IPS-20b (cell line): Measurements from ENCODE around the gene SYTL4.

Experiments used
- H3K27ac ChIP-seq: one replicate; pipeline ENCODE4 v1.5.1; 2013; ENCODE audit warnings: low read length
- H3K27me3 ChIP-seq: 2 replicates; pipeline ENCODE4 v1.6.1; 2013; ENCODE audit warnings: mild to moderate bottlenecking, low read length, inconsistent platforms; ENCODE audit not compliant: insufficient read depth
- H3K36me3 ChIP-seq: 2 replicates; pipeline ENCODE4 v1.6.1; 2013; ENCODE audit warnings: low read depth, mild to moderate bottlenecking, inconsistent platforms, low read length, moderate library complexity; ENCODE audit not compliant: insufficient read depth
- H3K4me1 ChIP-seq: 2 replicates; pipeline ENCODE4 v1.6.1; 2013; ENCODE audit warnings: mild to moderate bottlenecking, control low read depth, inconsistent platforms, low read length, moderate library complexity; ENCODE audit not compliant: insufficient read depth
- H3K4me3 ChIP-seq: 2 replicates; pipeline ENCODE4 v1.5.1; 2013; ENCODE audit warnings: mild to moderate bottlenecking, low read length, inconsistent platforms
- H3K9ac ChIP-seq: 2 replicates; pipeline ENCODE4 v1.6.1; 2013; ENCODE audit warnings: low read depth, mild to moderate bottlenecking, inconsistent platforms, low read length, moderate library complexity
- H3K9me3 ChIP-seq: 2 replicates; pipeline ENCODE4 v1.6.1; 2013; ENCODE audit warnings: mild to moderate bottlenecking, low read depth, low read length, inconsistent platforms; ENCODE audit not compliant: insufficient read depth

The SYTL4 gene

DNA sequence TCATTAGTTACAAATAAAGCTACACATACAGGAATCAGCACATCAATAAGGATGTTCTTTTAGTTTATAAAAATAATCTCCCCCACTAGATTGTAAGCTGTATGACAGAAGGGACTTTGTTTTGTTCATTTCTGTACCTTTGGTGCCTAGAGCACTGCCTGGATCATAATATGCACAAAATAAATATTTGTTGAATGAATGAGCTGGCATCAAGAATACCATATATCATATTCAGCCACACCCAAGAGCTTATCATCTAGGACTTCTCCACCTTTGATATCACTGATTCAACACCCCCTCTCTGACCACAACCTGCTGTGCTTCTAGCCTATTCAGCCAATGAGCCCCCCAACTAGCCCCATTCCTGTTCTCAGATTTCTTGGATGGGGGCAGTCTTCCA is 10.6 kb downstream of the SYTL4 start:
- H3K9ac ChIP-seq: no peak overlapping the region
- H3K27ac ChIP-seq: no peak overlapping the region
- no peaks in the 10 kb centered on the region for H3K9me3 ChIP-seq

DNA sequence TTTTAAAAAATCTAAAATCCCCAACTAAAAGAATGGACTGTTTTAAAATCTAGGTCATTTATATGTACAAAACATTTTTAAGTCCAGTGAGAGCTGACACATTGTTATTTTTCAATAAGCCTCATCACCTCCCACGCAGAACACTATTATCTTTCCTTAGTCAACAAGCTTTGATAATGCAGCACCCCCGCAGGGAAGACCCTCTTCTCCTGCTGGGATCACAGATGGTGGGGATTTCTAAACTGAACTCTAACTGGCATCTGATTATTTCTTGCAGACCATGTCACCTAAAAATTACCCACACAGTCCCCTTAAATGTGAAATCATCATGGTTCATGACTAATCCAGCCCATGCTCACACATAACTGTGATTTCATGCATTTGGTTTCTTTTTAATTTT is 11.6 kb downstream of the SYTL4 start:
- Histone ChIP-seq H3K27ac (no peak overlapping the region), H3K9me3 (no peaks in the 10 kb centered on the region), H3K9ac (no peak overlapping the region), H3K27me3 (no peaks in the 10 kb centered on the region), H3K4me1 (no peaks in the 10 kb centered on the region; the same call in 1 of the 2 replicates), H3K36me3 (no peaks in the 10 kb centered on the region), H3K4me3 (no peak overlapping the region)

More for the DNA sequence above, 10.6 kb downstream of the SYTL4 start:
- Histone ChIP-seq H3K27me3 (no peaks in the 10 kb centered on the region), H3K36me3 (no peaks in the 10 kb centered on the region), H3K4me1 (no peaks in the 10 kb centered on the region; the same call in 1 of the 2 replicates), H3K4me3 (no peak overlapping the region)

DNA sequence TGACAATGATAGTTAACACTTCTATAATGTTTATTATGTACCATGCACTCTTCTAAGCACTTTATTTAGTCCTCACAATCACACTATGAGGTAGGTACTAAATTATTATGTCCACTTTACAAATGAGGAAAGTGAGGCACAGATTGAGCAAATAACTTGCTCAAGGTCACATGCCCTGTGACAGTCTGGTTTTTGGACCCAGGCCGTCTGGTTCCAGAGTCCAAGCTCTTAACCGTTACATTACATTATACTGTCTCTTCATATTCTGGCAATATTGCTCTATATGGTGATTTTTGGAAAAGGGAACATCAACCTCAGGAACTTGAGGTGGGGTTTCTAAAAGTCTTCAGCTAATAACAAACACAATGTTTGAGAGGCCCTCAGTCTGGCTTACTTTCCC is 12.8 kb downstream of the SYTL4 start:
- Histone ChIP-seq H3K36me3 (no peaks in the 10 kb centered on the region), H3K9me3 (no peaks in the 10 kb centered on the region)

GRCh38 chrX:100717363-100717762 is 14.6 kb downstream of the SYTL4 start:
- Histone ChIP-seq H3K36me3 (no peaks in the 10 kb centered on the region), H3K4me3 (no peak overlapping the region), H3K9me3 (no peaks in the 10 kb centered on the region), H3K27me3 (no peaks in the 10 kb centered on the region), H3K4me1 (no peaks in the 10 kb centered on the region; the same call in 1 of the 2 replicates), H3K9ac (no peak overlapping the region), H3K27ac (no peak overlapping the region)

More for the DNA sequence above, 12.8 kb downstream of the SYTL4 start:
- no peaks in the 10 kb centered on the region for H3K27me3 ChIP-seq
- no peak overlapping the region for H3K4me3 ChIP-seq
- no peaks in the 10 kb centered on the region; the same call in 1 of the 2 replicates for H3K4me1 ChIP-seq
- H3K9ac ChIP-seq: no peak overlapping the region
- no peak overlapping the region for H3K27ac ChIP-seq

DNA sequence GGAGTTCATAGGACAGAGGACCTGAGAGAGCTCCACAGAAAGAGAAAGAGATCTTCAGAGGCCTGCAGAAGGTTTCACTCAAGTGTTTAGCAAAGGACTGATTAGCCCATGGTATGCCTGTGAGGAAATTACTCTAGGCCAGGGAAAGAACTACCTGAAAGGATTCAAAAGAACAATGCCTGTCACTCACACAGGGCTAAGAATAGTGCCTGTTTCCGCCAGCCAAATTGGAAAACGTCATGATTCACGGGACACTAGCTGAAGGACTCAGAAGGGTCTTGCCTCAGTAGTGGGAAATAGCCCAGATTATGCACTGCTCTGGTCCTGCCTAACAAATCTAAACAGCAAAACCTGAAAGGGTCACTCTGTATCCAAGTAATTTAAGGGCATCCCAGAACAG is 21.1 kb downstream of the SYTL4 start:
- no peaks in the 10 kb centered on the region for H3K4me1 ChIP-seq
- no peaks in the 10 kb centered on the region for H3K27me3 ChIP-seq
- H3K36me3 ChIP-seq: no peaks in the 10 kb centered on the region
- H3K9ac ChIP-seq: no peak overlapping the region
- H3K27ac ChIP-seq: no peak overlapping the region
- H3K9me3 ChIP-seq: no peaks in the 10 kb centered on the region
- no peak overlapping the region for H3K4me3 ChIP-seq

DNA sequence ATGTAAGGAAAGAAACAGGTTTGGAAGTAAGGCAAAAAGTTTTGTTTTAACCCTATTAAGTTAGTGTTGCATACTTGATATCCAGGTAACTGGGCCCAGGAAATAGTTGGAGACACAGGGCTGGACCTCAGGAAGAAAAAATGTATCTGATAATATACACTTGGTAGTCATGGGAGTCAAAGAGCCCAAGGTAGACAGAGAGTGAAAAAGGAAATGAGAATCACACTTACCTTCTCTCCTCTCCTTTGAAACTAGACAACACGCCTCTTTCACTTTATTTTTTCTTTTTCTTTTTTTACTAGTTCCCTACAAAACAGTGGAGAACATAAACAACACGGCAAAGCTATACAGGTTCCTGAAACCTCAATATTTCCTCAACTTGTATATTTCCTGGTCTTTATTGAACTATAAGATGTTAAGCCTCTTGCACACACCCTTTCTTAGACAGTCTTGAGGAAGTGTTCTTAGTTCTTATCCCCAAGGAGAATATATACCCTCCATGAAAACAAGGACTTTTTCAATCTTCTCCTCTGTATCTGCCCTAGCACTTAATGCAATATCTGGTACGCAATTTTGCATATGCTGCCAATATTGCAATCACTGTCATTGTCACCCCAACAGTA is 27.2 kb downstream of the SYTL4 start:
- Histone ChIP-seq H3K36me3 (no peaks in the 10 kb centered on the region), H3K4me3 (no peak overlapping the region), H3K27ac (no peak overlapping the region), H3K27me3 (no peaks in the 10 kb centered on the region), H3K4me1 (no peaks in the 10 kb centered on the region), H3K9ac (no peak overlapping the region), H3K9me3 (no peaks in the 10 kb centered on the region)

DNA sequence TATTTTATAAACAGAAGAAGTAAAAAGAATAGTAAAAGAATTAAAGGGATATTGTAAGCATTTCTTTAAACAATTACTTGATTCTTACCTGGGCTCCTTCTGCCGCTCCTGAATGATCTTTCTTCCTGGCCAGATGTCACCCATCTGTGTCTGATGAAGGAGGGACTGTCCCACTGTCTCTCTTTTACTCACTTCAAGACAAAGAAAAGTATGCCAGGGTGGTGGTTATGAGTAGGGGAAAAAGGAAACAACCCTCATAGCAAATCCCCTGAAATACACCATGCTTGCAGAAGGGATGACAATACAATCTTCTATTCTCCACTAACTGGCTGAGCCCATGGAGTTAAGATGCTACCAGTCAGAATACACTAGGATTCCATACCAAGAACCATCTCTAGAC is 31.1 kb downstream of the SYTL4 start:
- no peaks in the 10 kb centered on the region for H3K36me3 ChIP-seq
- H3K4me1 ChIP-seq: no peaks in the 10 kb centered on the region
- H3K27ac ChIP-seq: no peak overlapping the region
- no peaks in the 10 kb centered on the region for H3K9me3 ChIP-seq
- H3K9ac ChIP-seq: no peak overlapping the region
- no peak overlapping the region for H3K4me3 ChIP-seq
- no peaks in the 10 kb centered on the region for H3K27me3 ChIP-seq

- Histone ChIP-seq H3K4me3 (no peak overlapping the region), H3K27me3 (no peaks in the 10 kb centered on the region), H3K36me3 (no peaks in the 10 kb centered on the region), H3K27ac (no peak overlapping the region), H3K9ac (no peak overlapping the region), H3K9me3 (no peaks in the 10 kb centered on the region), H3K4me1 (no peaks in the 10 kb centered on the region)
Observed at GRCh38 chrX:100698551-100698950, 33.4 kb downstream of the SYTL4 start.

GRCh38 chrX:100696699-100697351 is 35.1 kb downstream of the SYTL4 start:
- H3K27ac ChIP-seq: no peak overlapping the region
- H3K9me3 ChIP-seq: no peaks in the 10 kb centered on the region
- H3K4me3 ChIP-seq: no peak overlapping the region
- no peaks in the 10 kb centered on the region for H3K36me3 ChIP-seq
- no peak overlapping the region for H3K9ac ChIP-seq
- H3K4me1 ChIP-seq: no peaks in the 10 kb centered on the region
- H3K27me3 ChIP-seq: no peaks in the 10 kb centered on the region

GRCh38 chrX:100695991-100696390 is 35.9 kb downstream of the SYTL4 start:
- no peak overlapping the region for H3K4me3 ChIP-seq
- H3K9me3 ChIP-seq: no peaks in the 10 kb centered on the region
- H3K27ac ChIP-seq: no peak overlapping the region
- H3K36me3 ChIP-seq: no peaks in the 10 kb centered on the region
- no peak overlapping the region for H3K9ac ChIP-seq
- H3K27me3 ChIP-seq: no peaks in the 10 kb centered on the region
- H3K4me1 ChIP-seq: no peaks in the 10 kb centered on the region

DNA sequence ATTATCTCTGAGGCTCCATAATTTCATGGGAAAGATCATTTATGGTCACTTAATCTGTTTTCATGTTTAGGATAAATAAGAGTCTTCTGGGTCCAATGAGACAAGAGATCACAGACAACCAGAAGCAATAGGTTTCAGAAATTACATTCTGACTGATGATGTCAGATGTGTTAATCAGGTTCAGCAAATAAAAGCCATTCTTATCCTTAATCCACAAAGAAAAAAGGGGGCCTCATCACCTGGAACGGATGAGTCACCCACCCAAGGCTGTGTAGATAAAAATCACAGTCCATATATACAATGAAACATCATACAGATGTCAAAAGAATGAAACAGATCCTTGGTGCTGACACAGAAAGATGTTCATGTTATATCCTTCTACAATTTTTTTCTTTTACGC is 36.6 kb downstream of the SYTL4 start:
- Histone ChIP-seq H3K4me3 (no peak overlapping the region), H3K36me3 (no peaks in the 10 kb centered on the region), H3K9ac (no peak overlapping the region), H3K9me3 (no peaks in the 10 kb centered on the region), H3K27ac (no peak overlapping the region), H3K4me1 (no peaks in the 10 kb centered on the region), H3K27me3 (no peaks in the 10 kb centered on the region)

DNA sequence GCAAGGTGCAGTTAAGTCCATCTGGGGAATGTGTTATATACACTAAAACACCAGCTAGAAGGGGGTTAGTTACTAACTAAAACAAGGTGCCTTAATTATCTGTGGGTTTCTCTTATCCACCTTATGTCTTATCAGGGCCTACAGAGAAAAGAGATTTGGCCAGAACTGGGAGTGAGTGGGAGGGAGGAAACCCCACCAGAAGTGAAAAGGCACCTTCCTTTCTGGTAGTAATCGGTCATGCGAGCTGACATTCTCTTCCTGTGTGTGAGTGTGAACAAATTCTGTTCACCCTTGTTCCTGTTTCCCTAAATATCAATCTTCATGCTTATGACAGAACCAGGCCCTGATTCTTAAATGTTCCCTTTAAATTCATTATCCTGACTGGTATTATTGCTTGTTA is 44.4 kb downstream of the SYTL4 start:
- Histone ChIP-seq H3K9ac (no peak overlapping the region), H3K4me3 (no peak overlapping the region), H3K27me3 (no peaks in the 10 kb centered on the region), H3K27ac (no peak overlapping the region), H3K36me3 (no peaks in the 10 kb centered on the region), H3K9me3 (no peaks in the 10 kb centered on the region), H3K4me1 (no peaks in the 10 kb centered on the region)
